Stimulated activated CD8-positive, alpha-beta memory T cell treated with anti-CD3 and anti-CD28 coated beads, Interleukin-7, amount 100 ng/mL, for 24 hours (primary cell): ENCODE results near the gene ZAR1.
"Not testable (repeated sequence)": the region's sequence is repeated elsewhere in the genome, so short reads cannot be mapped to it uniquely, and the experiment has no call there.

Experiments
- DNase-seq: peaks from one replicate; pipeline ENCODE4 v3.0.0-alpha.2; 2020; ENCODE audit warnings: low read depth

ZAR1 gene

GRCh38 chr4:48490012-48490679, at the start of gene ZAR1:
TSS of gene ZAR1 (plus strand) at chr4:48490252. CDS start at chr4:48490292, 40 bp downstream.
- DNase-seq: no peak

DNA sequence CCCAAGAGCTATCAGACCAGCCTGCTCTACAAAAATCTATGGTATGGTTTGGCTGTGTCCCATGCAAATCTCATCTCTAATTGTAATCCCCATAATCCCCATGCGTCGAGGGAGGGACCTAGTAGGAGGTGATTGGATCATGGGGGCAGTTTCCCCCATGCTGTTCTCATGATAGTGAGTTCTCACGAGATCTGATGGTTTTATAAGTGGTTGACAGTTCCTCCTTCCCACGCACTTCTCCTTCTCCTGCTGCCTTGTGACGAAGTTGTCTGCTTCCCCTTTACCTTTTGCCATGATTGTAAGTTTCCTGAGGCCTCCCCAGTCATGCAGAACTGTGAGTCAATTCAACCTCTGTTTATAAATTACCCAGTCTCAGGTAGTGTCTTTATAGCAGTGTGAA, 49.1 kb upstream of the ZAR1 start:
- not testable (repeated sequence) for DNase-seq

DNA sequence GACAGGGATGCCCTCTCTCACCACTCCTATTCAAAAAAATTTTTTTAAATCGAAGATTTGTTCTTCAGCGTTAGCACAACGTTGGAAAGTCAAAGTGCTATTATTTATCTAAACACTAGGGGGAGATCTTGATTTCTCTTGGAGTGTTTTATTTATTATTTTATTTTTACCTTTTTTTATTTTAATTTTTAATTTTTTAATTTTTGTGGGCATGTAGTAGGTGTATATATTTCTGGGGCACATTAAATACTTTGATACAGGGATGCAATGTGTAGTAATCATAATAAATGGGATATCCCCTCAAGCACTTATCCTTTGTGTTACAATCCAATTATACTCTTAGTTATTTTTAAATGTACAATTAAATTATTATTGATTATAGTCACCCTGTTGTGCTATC, 44.3 kb upstream of the ZAR1 start:
- no peak for DNase-seq

DNA sequence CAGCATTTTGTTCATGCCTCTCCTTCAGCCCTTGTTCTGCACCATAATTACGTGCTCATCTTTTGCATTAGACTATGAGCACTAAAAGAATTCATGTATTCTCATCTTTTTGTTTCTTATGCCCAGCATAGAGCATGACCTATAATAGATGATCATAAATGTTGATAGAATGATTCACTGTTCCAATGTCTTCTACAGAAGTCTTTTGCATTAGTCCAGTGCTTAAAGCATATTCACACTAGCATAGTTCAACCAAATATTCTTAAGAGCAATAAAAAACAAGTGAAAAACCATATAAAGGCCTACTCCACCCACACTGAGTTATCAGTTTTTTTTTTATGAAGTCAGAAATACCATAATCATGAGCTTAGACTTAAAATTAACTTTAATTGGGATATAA, 43.4 kb upstream of the ZAR1 start:
- no peak for DNase-seq

- DNase-seq: no peak
These were observed 40.9 kb upstream of the ZAR1 start for GRCh38 chr4:48449151-48449550.

- no peak for DNase-seq
These were observed 39.3 kb upstream of the ZAR1 start for GRCh38 chr4:48450740-48451139.

GRCh38 chr4:48451656-48452055, 38.4 kb upstream of the ZAR1 start:
- not testable (repeated sequence) for DNase-seq

DNA sequence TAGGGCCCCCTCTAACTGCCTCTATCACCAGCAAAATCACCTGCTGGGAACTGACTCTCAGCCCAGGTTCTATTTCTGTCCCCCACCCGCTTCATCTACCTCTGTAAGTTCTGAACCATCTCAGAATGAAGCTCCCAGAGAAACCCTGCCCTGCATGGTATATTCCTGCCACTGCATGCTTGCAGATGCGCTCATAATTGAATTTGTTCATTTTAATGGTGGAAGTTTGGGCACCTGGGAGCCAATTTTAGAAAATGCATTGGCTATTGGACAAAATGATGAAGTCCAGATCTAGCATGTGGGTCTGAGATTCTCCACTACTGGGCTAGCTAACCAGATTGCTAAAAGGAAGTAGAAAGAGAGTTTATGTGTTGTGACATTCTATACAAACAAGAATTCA, 35.5 kb upstream of the ZAR1 start:
- no peak for DNase-seq

GRCh38 chr4:48461000-48461399, 29.1 kb upstream of the ZAR1 start:
- DNase-seq: no peak

DNA sequence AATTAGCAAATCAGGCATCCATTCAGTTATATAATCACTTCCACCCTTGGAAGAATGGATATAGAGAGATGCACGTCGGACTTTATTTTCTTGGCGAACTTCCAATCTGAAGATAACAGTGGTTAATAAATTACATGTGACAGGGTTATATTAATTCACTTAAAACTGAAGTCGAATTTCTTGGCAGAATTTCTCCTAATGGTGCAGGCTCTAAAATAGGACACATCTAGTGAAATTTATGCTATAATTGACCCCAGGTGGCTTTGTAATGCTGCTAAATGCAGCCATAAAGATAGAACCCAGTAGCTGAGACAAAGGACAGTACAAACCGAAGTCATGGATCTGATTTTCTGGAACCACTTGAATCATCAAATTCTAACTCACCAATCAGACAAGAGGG, 27.7 kb upstream of the ZAR1 start:
- DNase-seq: no peak

- DNase-seq: no peak
These were observed 22.6 kb upstream of the ZAR1 start for GRCh38 chr4:48467442-48467841.

- DNase-seq: no peak
These were observed 22.2 kb upstream of the ZAR1 start for GRCh38 chr4:48467891-48468290.

DNA sequence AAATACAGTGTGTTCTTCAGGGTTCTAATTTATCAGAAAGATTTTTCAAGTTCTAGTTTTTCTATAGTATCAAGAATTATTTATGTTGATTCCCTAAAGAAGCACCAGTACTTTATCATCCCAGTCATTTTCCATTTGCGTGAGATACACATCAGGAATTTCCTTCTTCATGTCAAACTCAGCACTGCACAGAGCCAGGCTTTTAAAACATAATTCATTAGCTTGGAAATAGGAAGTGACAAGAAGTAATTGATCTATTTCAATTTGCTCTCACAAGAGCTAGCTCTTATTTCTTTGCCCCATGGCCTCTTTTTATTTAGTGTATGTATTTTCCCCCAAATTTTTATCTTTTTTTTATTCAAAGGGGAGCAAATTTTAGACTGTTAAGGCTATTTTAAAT, 19.9 kb upstream of the ZAR1 start:
- no peak for DNase-seq

- no peak for DNase-seq
These were observed 19.5 kb upstream of the ZAR1 start for GRCh38 chr4:48470570-48470969.

DNA sequence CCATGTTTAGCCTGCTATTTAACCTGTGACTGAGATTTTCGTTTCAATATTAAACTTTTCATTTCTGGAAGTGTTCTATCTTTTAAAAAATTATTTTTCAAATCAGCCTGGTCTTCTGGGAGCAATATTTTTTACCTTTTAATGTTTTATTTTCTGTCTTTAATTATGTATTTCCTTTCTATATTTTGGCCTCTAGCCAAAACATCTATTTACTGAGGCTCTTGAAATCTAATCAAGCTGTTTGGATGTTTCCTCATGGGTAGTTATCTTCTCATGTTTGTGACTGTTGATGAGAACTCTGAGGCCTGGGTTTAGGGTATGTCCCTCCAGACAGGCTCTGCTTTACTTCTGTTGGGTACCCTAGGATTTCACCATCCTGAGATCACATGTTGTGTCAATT, 17.3 kb upstream of the ZAR1 start:
- no peak for DNase-seq

DNA sequence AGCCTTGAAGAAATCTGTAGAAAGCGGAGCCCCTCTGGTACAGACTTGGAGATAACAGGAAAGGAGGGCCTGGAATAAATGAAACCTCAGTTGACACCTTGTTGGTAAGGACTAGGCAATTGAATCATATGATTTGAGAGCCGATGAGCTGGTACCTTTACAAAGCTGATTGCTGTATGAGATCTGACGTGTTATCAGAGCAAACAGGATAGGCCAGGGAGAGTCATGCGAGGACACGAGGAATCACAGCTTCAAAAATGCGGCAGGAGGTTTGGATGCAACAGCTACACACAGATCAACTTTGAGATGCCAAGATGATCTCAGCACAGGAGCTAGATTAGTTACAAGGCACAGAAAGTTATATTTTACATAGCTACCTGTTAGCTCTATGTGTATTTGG, 14.3 kb upstream of the ZAR1 start:
- DNase-seq: no peak

DNA sequence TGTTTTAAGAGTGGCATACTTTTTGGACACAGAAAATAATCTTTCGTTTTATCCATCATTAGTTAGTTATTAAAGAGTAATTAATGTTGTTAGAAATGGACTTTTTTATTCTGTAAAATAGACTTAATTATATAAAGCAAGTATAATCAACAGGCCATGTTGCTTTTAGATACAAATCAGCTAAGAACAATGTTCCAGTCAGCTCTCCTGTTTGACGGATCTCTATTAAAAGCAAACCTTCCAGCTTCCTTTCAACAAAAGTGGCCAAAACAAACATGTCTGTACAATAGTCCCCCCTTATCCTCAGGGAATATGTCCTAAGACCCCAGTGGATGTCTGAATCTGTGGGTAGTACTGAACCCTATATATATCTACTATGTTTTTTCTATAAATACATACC, 11.8 kb upstream of the ZAR1 start:
- DNase-seq: no peak

DNA sequence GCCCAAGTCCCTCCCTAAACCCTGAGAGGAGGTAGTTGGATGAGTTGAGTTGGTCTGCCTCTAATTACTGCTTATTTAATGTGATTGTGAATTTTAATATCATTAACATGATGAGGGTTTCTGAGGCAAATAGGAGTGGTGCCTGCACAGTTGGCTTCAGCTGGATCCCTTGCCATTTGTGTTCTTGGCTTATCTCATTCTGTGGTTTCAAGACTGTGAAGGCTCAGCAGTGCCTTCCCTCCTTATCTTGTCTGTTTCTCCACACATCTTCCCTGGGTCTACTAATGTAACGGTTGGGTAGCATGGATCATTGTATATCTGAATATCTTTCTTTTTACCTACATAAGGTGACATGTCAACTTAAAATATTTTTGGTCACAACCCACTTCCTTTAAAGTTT, 8.5 kb upstream of the ZAR1 start:
- no peak for DNase-seq

GRCh38 chr4:48483006-48483776, 6.9 kb upstream of the ZAR1 start, which contains the start of gene SLC10A4:
TSS of gene SLC10A4 (plus strand) at chr4:48483343. CDS start at chr4:48483562, 219 bp downstream.
- no peak for DNase-seq

- no peak for DNase-seq
These were observed 6.1 kb upstream of the ZAR1 start for GRCh38 chr4:48483777-48484493.

GRCh38 chr4:48484494-48485168, 5.4 kb upstream of the ZAR1 start:
- no peak for DNase-seq

DNA sequence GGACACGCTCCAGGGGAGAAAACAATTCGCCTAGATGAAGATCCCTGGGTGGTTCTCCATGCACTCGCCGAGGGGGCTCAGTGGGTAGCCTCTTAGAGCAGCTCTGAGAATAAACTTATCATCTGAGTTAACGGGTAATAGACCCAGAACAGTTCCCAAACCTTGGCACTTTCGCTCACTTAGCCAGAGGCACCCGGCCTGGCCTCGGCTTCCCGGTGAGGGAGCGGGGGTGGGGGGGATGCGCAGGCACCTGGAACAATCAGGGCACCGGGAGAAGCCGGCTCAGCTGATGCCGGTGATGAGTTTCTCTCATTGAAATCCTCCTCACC, 405 bp upstream of the ZAR1 start:
- no peak for DNase-seq
